ENCODE data around the gene RAD51B.

Gene RAD51B

DNA sequence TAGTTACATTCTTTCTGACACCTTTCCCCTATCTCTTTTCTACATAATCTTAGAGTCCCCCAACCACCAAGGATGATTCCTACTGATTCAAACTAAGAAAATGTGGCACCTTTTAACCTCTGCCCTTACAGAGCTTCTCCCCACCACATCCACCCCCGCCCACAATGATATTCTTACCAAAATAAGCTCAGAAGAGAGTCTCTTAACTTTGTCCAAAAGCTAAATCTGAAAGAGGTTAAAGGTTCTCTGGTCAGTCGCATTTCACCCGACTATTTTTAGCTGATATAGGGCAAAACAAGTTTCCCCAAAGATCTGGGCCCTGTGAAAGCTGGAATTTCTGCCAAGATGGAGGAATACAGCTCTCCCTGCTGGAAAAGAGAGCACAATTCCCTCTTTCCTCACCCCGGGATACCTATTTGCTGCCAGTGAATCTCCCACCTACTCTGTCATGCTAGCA lies 844.7 kb downstream of the RAD51B start:
- H3K27ac ChIP-seq, result peak overlapping the region in 13 of 21 experiments; percentile 0 to 83 (median 55)
- no peak overlapping the region for H3K4me3 ChIP-seq

GRCh38 chr14:68665131-68665530 lies 845.6 kb downstream of the RAD51B start:
- H3K27ac ChIP-seq, result peak overlapping the region in 14 of 21 experiments; percentile 0 to 83 (median 53)

GRCh38 chr14:68665792-68666204 lies 846.2 kb downstream of the RAD51B start:
- peak overlapping the region in 17 of 21 experiments; percentile 1 to 83 (median 43) for H3K27ac ChIP-seq

More at GRCh38 chr14:68665131-68665530, 845.6 kb downstream of the RAD51B start:
- H3K4me3 ChIP-seq, result no peak overlapping the region

GRCh38 chr14:68666236-68666635 lies 846.7 kb downstream of the RAD51B start:
- Histone ChIP-seq H3K27ac (peak overlapping the region in 14 of 21 experiments; percentile 1 to 83 (median 56)), H3K4me3 (no peak overlapping the region)

More at GRCh38 chr14:68665792-68666204, 846.2 kb downstream of the RAD51B start:
- H3K4me3 ChIP-seq, result no peak overlapping the region

DNA sequence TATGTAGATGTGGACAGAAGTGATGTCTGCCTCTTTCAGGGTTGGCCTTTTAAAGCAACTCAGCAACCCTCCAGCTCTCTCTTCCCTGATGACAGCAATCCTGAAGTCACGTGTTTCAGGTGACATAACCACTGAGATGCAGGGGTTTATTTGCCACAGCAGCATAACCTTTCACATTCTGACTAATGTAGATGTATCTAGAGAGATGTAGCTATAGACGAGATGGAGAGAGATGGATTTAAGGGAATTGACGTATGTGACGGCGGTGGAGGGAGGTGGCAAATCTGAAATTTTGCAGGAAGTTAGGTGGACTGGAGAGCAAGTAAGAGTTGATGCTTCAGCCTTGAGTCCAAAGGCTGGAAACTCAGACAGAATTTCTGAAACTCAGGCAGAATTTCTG lies 847.3 kb downstream of the RAD51B start:
- H3K4me3 ChIP-seq, result no peak overlapping the region

GRCh38 chr14:68667313-68667791 lies 847.8 kb downstream of the RAD51B start:
- Histone ChIP-seq H3K27ac (peak overlapping the region in 15 of 21 experiments; percentile 15 to 83 (median 66)), H3K4me3 (no peak overlapping the region)

More for the DNA sequence above, 847.3 kb downstream of the RAD51B start:
- peak overlapping the region in 13 of 21 experiments; percentile 12 to 83 (median 58) for H3K27ac ChIP-seq

- Histone ChIP-seq H3K27ac (peak overlapping the region in 18 of 21 experiments; percentile 2 to 83 (median 61)), H3K4me3 (no peak overlapping the region)
These were observed 848.4 kb downstream of the RAD51B start for GRCh38 chr14:68668028-68668427.

GRCh38 chr14:68668531-68668930 lies 849.0 kb downstream of the RAD51B start:
- Histone ChIP-seq H3K27ac (peak overlapping the region in 19 of 21 experiments; percentile 10 to 83 (median 58)), H3K4me3 (no peak overlapping the region)

GRCh38 chr14:68669111-68669511 lies 849.5 kb downstream of the RAD51B start:
- Histone ChIP-seq H3K4me3 (no peak overlapping the region), H3K27ac (peak overlapping the region in 20 of 21 experiments; percentile 10 to 83 (median 64))

DNA sequence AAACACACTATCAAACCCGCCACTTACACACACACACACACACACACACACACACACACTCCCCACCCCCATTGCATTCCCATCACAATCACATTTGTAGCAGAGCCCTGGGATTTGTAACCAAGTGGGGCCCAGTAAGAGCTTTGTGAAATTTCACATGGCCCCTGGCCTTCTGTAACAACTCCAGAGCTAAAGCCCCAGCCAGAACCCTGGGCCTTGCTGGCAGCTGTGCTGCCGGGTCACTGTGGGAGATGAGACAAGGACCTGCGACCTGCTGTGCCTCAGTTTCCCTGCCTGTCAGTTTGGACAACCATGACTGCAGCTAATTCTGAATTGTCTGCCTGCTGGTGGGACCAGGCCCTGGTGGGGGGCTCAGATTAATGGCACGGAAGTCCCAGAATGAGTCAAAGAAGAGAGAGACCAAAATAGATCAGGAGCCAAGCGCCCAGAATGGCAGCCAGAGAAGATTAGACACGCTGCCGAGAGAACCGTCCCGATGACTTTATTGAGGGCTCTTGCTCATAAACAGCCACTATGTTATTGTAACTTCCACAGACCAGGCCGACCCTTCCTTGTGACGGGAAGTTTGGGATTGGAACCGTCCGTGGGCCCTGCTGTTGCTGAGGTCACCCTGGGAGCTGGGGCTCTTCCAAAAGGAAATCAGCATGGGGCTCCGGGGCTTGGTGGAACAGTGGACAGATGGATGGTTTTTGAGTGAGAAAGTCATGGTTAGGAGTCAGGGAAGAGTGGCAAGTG lies 850.2 kb downstream of the RAD51B start:
- H3K4me3 ChIP-seq, result no peak overlapping the region
- H3K27ac ChIP-seq, result peak overlapping the region in 20 of 21 experiments; percentile 22 to 83 (median 66)

DNA sequence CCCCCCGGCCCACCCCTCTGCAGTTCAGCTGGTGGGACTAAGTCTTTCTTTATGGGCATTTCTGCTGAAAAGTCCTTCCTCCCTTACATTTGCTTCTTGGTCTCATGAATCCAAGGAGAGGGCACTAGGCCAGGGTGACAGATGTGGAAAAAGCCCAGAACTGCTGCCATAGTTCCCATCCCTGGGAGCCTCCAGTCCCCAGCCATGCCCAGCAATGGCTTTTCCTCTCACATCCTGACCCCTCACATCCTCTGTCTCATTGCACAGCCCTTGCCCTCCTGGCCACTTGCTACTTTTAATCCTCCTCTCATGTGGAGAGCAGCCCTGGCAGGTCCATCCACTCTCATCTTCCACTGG lies 850.8 kb downstream of the RAD51B start:
- H3K27ac ChIP-seq, result peak overlapping the region; percentile 22 to 83 (median 63)

GRCh38 chr14:68671909-68672308 lies 852.3 kb downstream of the RAD51B start:
- Histone ChIP-seq H3K27ac (peak overlapping the region in 19 of 21 experiments; percentile 5 to 83 (median 59)), H3K4me3 (no peak overlapping the region)

More for the DNA sequence above, 850.8 kb downstream of the RAD51B start:
- H3K4me3 ChIP-seq, result no peak overlapping the region

GRCh38 chr14:68672609-68673285 lies 853.2 kb downstream of the RAD51B start:
- Histone ChIP-seq H3K27ac (peak overlapping the region in 15 of 21 experiments; percentile 7 to 83 (median 57)), H3K4me3 (no peak overlapping the region)

GRCh38 chr14:68673464-68673863 lies 853.9 kb downstream of the RAD51B start:
- peak overlapping the region in 1 of 21 experiments; percentile 10 for H3K27ac ChIP-seq
- no peak overlapping the region for H3K4me3 ChIP-seq

GRCh38 chr14:68674538-68675232 lies 855.1 kb downstream of the RAD51B start:
- Histone ChIP-seq H3K27ac (peak overlapping the region in 16 of 21 experiments; percentile 6 to 84 (median 74)), H3K4me3 (no peak overlapping the region)

DNA sequence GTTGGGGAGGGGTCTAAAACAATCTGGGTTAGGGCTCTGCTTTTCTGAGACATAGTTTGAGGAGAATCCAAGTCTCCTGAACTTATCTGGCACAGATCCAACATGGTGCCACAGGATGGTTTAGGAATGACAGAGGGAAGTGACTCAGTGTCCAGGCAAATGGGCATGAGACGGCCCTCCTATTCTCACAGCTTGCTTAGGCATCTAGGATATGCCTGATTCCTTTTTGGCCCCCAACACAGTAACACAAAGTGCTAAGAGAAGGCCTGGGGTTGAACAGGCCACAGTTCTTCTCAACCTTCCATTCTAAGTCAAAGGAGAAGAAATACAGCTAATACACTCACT lies 855.6 kb downstream of the RAD51B start:
- no peak overlapping the region for H3K4me3 ChIP-seq
- peak overlapping the region in 18 of 21 experiments; percentile 6 to 84 (median 74) for H3K27ac ChIP-seq

DNA sequence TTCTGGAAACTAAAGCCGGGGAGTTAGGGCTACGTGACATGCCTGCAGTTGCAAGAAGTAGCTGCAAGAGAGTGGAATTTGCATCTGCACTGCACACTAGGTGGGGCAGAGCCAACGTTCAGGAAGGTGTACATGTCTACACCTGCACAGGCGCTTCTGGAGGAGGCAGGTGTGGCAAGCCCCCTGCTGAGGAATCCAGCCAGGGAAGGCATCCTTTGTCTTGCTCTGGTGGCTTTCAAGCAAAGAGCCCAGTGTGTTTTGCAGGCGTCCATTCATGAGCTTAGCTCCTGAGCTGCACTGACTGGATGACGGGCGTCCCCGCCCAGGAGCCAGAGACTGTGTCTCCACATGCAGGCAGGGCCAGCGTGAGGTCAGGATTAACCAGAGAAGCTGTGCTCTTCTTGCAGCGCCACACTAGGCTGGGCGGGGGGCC lies 856.9 kb downstream of the RAD51B start:
- no peak overlapping the region for H3K4me3 ChIP-seq
- H3K27ac ChIP-seq, result peak overlapping the region in 17 of 21 experiments; percentile 46 to 84 (median 75)

DNA sequence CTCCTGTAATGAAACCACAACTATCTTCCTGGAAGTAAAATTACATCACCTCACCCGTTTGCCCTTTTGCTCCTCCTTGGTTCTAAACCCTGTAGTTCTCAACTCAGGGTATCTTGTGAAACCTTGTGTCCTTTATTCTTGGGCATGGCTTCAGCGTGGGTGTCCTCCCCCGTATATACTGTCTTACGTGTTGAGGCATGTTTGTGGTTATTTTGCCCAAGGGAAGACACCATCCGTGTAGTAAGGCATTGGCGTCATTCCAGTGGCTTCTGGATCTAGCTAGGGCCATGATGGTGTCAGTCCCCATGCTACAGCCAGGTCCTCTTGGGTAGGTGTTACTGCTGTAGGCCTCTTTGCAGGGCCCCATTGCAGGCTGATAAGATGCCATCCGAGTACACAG lies 857.9 kb downstream of the RAD51B start:
- Histone ChIP-seq H3K27ac (peak overlapping the region in 16 of 21 experiments; percentile 19 to 84 (median 67)), H3K4me3 (no peak overlapping the region)

GRCh38 chr14:68677901-68678300 lies 858.3 kb downstream of the RAD51B start:
- H3K4me3 ChIP-seq, result no peak overlapping the region
- H3K27ac ChIP-seq, result peak overlapping the region in 13 of 21 experiments; percentile 19 to 84 (median 72)

- H3K4me3 ChIP-seq, result no peak overlapping the region
- H3K27ac ChIP-seq, result peak overlapping the region in 14 of 21 experiments; percentile 19 to 75 (median 52)
These were observed 858.9 kb downstream of the RAD51B start for GRCh38 chr14:68678471-68678870.

Measured in skin epidermis (tissue), 12 donors.